22Rv1 (cell line): ENCODE data around the gene PLA2G6.

Source experiments
- CTCF ChIP-seq: fragments of 450-650 bp; IDR thresholded peaks from 2 replicates; pipeline ENCODE4 v1.5.1; 2017; ENCODE audit warnings: mild to moderate bottlenecking
- ZFX ChIP-seq: fragments of 450-650 bp; IDR thresholded peaks from 2 replicates; pipeline ENCODE4 v1.6.1; 2017; ENCODE audit warnings: antibody characterized with exemption, borderline replicate concordance

- no peak for TF ChIP-seq CTCF
- no peak for TF ChIP-seq ZFX
These were observed 63.4 kb downstream of the PLA2G6 start for GRCh38 chr22:38118182-38118581.
